Endothelial cell of umbilical vein (primary cell): ENCODE data around the gene TMEM26. TPM values are rescaled to one million over a fixed set of nuclear protein-coding genes. Genes with fewer than 3 reads are reported as not detected.

Experiments
- BruUV-seq: library from RNA; stranded (reverse); fragments of 400-500 nt; replicated peaks from 2 replicates; lab custom pipeline; 2021; lab: Mats Ljungman, UMichigan
- CTCF ChIA-PET: fragments of 300-600, 350-600 bp; sonication (Branson Sonifier 250); formaldehyde crosslinking; loops from one replicate; lab custom pipeline; 2021; ENCODE audit warnings: antibody characterized with exemption, inconsistent platforms; lab: Charles Lee
- POLR2A ChIA-PET: fragments of 300-600, 350-600 bp; sonication (Branson Sonifier 250); formaldehyde crosslinking; loops from one replicate; lab custom pipeline; 2021; ENCODE audit warnings: antibody characterized with exemption, inconsistent platforms; lab: Charles Lee
- DNase-seq: peaks from one replicate; pipeline ENCODE4 v3.0.0-alpha.2; 2011; ENCODE audit warnings: low read depth, low spot score
- FAIRE-seq: peaks from 2 replicates; lab custom pipeline; 2011; peaks lifted over from hg19 to GRCh38; lab: Jason Lieb, UNC
- H2AFZ ChIP-seq: 2 replicates; pipeline ENCODE4 v1.6.0; 2012; ENCODE audit warnings: low read depth, low read length, control low read depth, inconsistent platforms
- H3K27ac ChIP-seq: 2 replicates; pipeline ENCODE4 v1.5.1; 2011; ENCODE audit warnings: low read depth, mild to moderate bottlenecking, control low read depth, low read length, moderate library complexity; ENCODE audit not compliant: insufficient read depth
- H3K27me3 ChIP-seq, 2 experiments: 2 replicates each; pipeline versions ENCODE4 v1.6.0 to v1.6.1; 2011; ENCODE audit warnings: low read length in 2 of 2, mixed read lengths in 1 of 2; ENCODE audit not compliant: control insufficient read depth in 2 of 2, insufficient read depth in 2 of 2
- H3K36me3 ChIP-seq, 2 experiments: 2 replicates in 1 of 2; 3 replicates in 1 of 2; pipeline ENCODE4 v1.5.1; 2011; ENCODE audit warnings: low read length in 2 of 2, mild to moderate bottlenecking in 1 of 2, moderate library complexity in 1 of 2; ENCODE audit not compliant: control insufficient read depth in 2 of 2, insufficient read depth in 2 of 2; ENCODE audit errors: extremely low read depth in 1 of 2
- H3K4me1 ChIP-seq: 3 replicates; pipeline ENCODE4 v1.5.1; 2011; ENCODE audit warnings: mild to moderate bottlenecking, low read length; ENCODE audit not compliant: control insufficient read depth, insufficient read depth; ENCODE audit errors: extremely low read depth
- H3K4me2 ChIP-seq: 2 replicates; pipeline ENCODE4 v1.6.1; 2011; ENCODE audit warnings: low read length, control low read depth, mixed read lengths; ENCODE audit not compliant: insufficient read depth
- H3K4me3 ChIP-seq, 3 experiments: fragments of 200-600 bp in 1 of 3; sonication (generic), shearing (Covaris generic) in 1 of 3; replicated peaks in 1 of 3; 2 replicates each; pipeline ENCODE4 v1.5.1; 2011 to 2016; ENCODE audit warnings: control low read depth in 3 of 3, low read length in 3 of 3, mild to moderate bottlenecking in 2 of 3, inconsistent platforms in 1 of 3, low read depth in 1 of 3, moderate library complexity in 1 of 3; ENCODE audit not compliant: insufficient read depth in 1 of 3
- H3K79me2 ChIP-seq: 2 replicates; pipeline ENCODE4 v1.6.0; 2012; ENCODE audit warnings: low read length, inconsistent platforms; ENCODE audit not compliant: control insufficient read depth, insufficient read depth
- H3K9ac ChIP-seq: replicated peaks from 2 replicates; pipeline ENCODE3; 2011; ENCODE audit warnings: low read length, control low read depth; ENCODE audit not compliant: insufficient read depth; ENCODE audit errors: extremely low read depth
- H3K9me1 ChIP-seq: replicated peaks from 3 replicates; pipeline ENCODE4 v1.6.0; 2011; ENCODE audit warnings: mild to moderate bottlenecking, low read length; ENCODE audit not compliant: control insufficient read depth, insufficient read depth; ENCODE audit errors: extremely low read depth
- H3K9me3 ChIP-seq: replicated peaks from 2 replicates; pipeline ENCODE4 v1.5.1; 2012; ENCODE audit warnings: low read length, inconsistent platforms; ENCODE audit not compliant: control insufficient read depth, insufficient read depth
- H4K20me1 ChIP-seq: replicated peaks from 2 replicates; pipeline ENCODE3; 2011; ENCODE audit warnings: mild to moderate bottlenecking, low read length; ENCODE audit not compliant: control insufficient read depth, insufficient read depth; ENCODE audit errors: extremely low read depth
- EZH2 ChIP-seq: IDR thresholded peaks from 2 replicates; pipeline ENCODE4 v1.6.1; 2012; ENCODE audit warnings: borderline replicate concordance, low read depth, mild to moderate bottlenecking, moderate library complexity, low read length, inconsistent platforms; ENCODE audit not compliant: severe bottlenecking
- FOS ChIP-seq: IDR thresholded peaks from 2 replicates; pipeline ENCODE4 v1.6.1; 2011; ENCODE audit warnings: mild to moderate bottlenecking, low read length, moderate library complexity, borderline replicate concordance; ENCODE audit not compliant: insufficient read depth
- MYC ChIP-seq: IDR thresholded peaks from one replicate; pipeline ENCODE4 v1.6.1; 2011; ENCODE audit warnings: mild to moderate bottlenecking, low read depth, low read length
- POLR2A ChIP-seq: IDR thresholded peaks from 2 replicates; pipeline ENCODE4 v1.6.1; 2012; ENCODE audit warnings: low read depth, mild to moderate bottlenecking, control low read depth, low read length
- POLR2AphosphoS5 ChIP-seq: IDR thresholded peaks from 2 replicates; pipeline ENCODE4 v1.6.1; 2012; ENCODE audit warnings: low read depth, mild to moderate bottlenecking, control low read depth, low read length, moderate library complexity; ENCODE audit not compliant: insufficient read depth
- dilution Hi-C: fragments of 300-500 bp; cut with MboI; formaldehyde crosslinking; loops from one replicate; pipeline ENCODE4 v1.15.0; 2019; ENCODE audit warnings: low sequenced_read_pairs; ENCODE audit not compliant: extremely low pct_ligation_motif_present
- intact Hi-C: fragments of 100-400 bp; cut with micrococcal nuclease; formaldehyde crosslinking; loops from one replicate; pipeline ENCODE4 v1.10.0; 2022
- polyA plus RNA-seq, 4 experiments: library from polyadenylated mRNA; depleted of rRNA in 3 of 4; stranded (reverse) in 3 of 4; unstranded in 1 of 4; fragments of >200 nt; gene quantifications; 2 replicates each; pipeline versions ENCODE4 v1.2.1 to v1.2.3, GENCODE V29; 2011 to 2012; ENCODE audit warnings: missing spikeins in 1 of 4
- total RNA-seq: library from RNA; stranded (reverse); gene quantifications from 2 replicates; pipeline ENCODE4 v1.2.3, GENCODE V29; 2021
- TF ChIP-seq, protein P1 (sequence below), 2 donors: IDR thresholded peaks; 1 replicate in 1 of 2; 2 replicates in 1 of 2; pipeline ENCODE4 v1.5.1; 2011; ENCODE audit warnings: low read length in 2 of 2, mild to moderate bottlenecking in 2 of 2, moderate library complexity in 2 of 2, control low read depth in 1 of 2, inconsistent platforms in 1 of 2, low read depth in 1 of 2; ENCODE audit not compliant: insufficient read depth in 1 of 2; ENCODE audit errors: extremely low read depth in 1 of 2
- TF ChIP-seq, protein P2 (sequence below): IDR thresholded peaks from 2 replicates; pipeline ENCODE4 v1.6.1; 2011; ENCODE audit not compliant: insufficient read depth, insufficient read length

The TMEM26 gene
- total and polyA plus RNA-seq, 2 donors (not counting 3 experiments of a cell fraction or from before 2014, with no cell fraction given) = 0.07 to 0.27 TPM

DNA sequence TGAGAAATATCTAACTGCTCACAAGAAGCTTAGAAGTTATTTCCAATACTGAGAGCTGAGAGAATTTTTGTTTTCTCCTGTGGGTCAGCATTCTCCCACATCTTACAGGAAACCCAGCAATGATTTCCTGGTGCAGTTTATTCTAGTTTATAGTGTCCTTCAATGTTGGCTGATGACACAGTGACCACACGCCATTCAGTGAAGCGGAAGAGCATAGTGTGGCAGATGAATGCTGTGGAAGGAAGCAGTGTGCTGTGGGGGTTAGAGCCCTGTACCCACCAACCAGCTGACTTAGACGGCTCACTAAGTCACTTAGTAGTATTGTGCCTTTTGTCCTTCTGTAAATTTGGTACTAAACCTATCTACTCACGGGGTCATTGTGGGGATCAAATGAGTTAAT is 1.4 kb upstream of the TMEM26 start:
- BruUV-seq = no TSS peak
- Histone ChIP-seq H2AFZ (no peak overlapping the region), H3K9ac (no peak overlapping the region), H3K4me2 (no peak overlapping the region), H3K4me3 (no peak overlapping the region), H3K27me3 (peaks cover 0 to 7% of the 10 kb centered on the region in 2 experiments), H3K9me3 (no peaks in the 10 kb centered on the region), H4K20me1 (no peaks in the 10 kb centered on the region), H3K27ac (no peak overlapping the region), H3K79me2 (no peaks in the 10 kb centered on the region), H3K9me1 (no peaks in the 10 kb centered on the region), H3K4me1 (peaks cover 7% of the 10 kb centered on the region), H3K36me3 (no peaks in the 10 kb centered on the region)
- DNase-seq = no peak
- intact Hi-C loops = no loop called here
- FAIRE-seq = no peak
- TF ChIP-seq POLR2A (no peak), MYC (no peak), EZH2 (no peak), FOS (no peak), POLR2AphosphoS5 (no peak)
- TF ChIP-seq, protein P1, sequence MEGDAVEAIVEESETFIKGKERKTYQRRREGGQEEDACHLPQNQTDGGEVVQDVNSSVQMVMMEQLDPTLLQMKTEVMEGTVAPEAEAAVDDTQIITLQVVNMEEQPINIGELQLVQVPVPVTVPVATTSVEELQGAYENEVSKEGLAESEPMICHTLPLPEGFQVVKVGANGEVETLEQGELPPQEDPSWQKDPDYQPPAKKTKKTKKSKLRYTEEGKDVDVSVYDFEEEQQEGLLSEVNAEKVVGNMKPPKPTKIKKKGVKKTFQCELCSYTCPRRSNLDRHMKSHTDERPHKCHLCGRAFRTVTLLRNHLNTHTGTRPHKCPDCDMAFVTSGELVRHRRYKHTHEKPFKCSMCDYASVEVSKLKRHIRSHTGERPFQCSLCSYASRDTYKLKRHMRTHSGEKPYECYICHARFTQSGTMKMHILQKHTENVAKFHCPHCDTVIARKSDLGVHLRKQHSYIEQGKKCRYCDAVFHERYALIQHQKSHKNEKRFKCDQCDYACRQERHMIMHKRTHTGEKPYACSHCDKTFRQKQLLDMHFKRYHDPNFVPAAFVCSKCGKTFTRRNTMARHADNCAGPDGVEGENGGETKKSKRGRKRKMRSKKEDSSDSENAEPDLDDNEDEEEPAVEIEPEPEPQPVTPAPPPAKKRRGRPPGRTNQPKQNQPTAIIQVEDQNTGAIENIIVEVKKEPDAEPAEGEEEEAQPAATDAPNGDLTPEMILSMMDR (IDR thresholded peaks at IDR 0.05; ENCODE audit: extremely low read depth in 1 of 2, insufficient read depth in 1 of 2, low read depth in 1 of 2, low read length in 2 of 2) = no peak
- TF ChIP-seq, protein P2, sequence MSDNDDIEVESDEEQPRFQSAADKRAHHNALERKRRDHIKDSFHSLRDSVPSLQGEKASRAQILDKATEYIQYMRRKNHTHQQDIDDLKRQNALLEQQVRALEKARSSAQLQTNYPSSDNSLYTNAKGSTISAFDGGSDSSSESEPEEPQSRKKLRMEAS = no peak
- dilution Hi-C loops = no loop called here
- ChIA-PET POLR2A (no interaction called here), CTCF (no interaction called here)
